NCI-H510A (cell line): ENCODE measurements around the gene TMEM178B.

Source experiments
- DNase-seq: peaks from one replicate; lab custom pipeline; 2025; lab: John Stamatoyannopoulos, UW

TMEM178B gene

GRCh38 chr7:141466151-141466904 lies 392.5 kb downstream of the TMEM178B start:
- no peak for DNase-seq

- DNase-seq = no peak
Observed at GRCh38 chr7:141468341-141468740, 394.5 kb downstream of the TMEM178B start.

- no peak for DNase-seq
Observed at GRCh38 chr7:141475679-141476078, 401.8 kb downstream of the TMEM178B start.

- no peak for DNase-seq
Observed at GRCh38 chr7:141477865-141478264, 404.0 kb downstream of the TMEM178B start.

- no peak for DNase-seq
Observed at GRCh38 chr7:141478845-141479244, 405.0 kb downstream of the TMEM178B start.

- no peak for DNase-seq
Observed at GRCh38 chr7:141480953-141481352, 407.1 kb downstream of the TMEM178B start.

- no peak for DNase-seq
Observed at GRCh38 chr7:141481971-141482370, 408.1 kb downstream of the TMEM178B start.

GRCh38 chr7:141483044-141483443 lies 409.2 kb downstream of the TMEM178B start:
- DNase-seq = no peak

- DNase-seq = no peak
Observed at GRCh38 chr7:141484907-141485306, 411.0 kb downstream of the TMEM178B start.

GRCh38 chr7:141486959-141487358 lies 413.1 kb downstream of the TMEM178B start:
- no peak for DNase-seq

- DNase-seq = no peak
Observed at GRCh38 chr7:141490474-141490873, 416.6 kb downstream of the TMEM178B start.

- no peak for DNase-seq
Observed at GRCh38 chr7:141495057-141495456, 421.2 kb downstream of the TMEM178B start.

- no peak for DNase-seq
Observed at GRCh38 chr7:141497391-141497790, 423.5 kb downstream of the TMEM178B start.

- no peak for DNase-seq
Observed at GRCh38 chr7:141500608-141501007, 426.7 kb downstream of the TMEM178B start.

- DNase-seq = no peak
Observed at GRCh38 chr7:141501451-141501850, 427.6 kb downstream of the TMEM178B start.

- DNase-seq = no peak
Observed at GRCh38 chr7:141511316-141511675, 437.4 kb downstream of the TMEM178B start.

- DNase-seq = peak; percentile 35
Observed at GRCh38 chr7:141511676-141512396, 438.0 kb downstream of the TMEM178B start.

- no peak for DNase-seq
Observed at GRCh38 chr7:141512597-141512996, 438.7 kb downstream of the TMEM178B start.

GRCh38 chr7:141513720-141514119 lies 439.9 kb downstream of the TMEM178B start:
- DNase-seq = no peak

GRCh38 chr7:141515941-141516340 lies 442.1 kb downstream of the TMEM178B start:
- no peak for DNase-seq

GRCh38 chr7:141519623-141520022 lies 445.8 kb downstream of the TMEM178B start:
- no peak for DNase-seq

- no peak for DNase-seq
Observed at GRCh38 chr7:141522657-141523342, 448.9 kb downstream of the TMEM178B start.

- DNase-seq = no peak
Observed at GRCh38 chr7:141525973-141526514, 452.2 kb downstream of the TMEM178B start.
